HL-60 (cell line): ENCODE measurements around the gene SCUBE2.

Experiments used
- DNase-seq, 2 experiments: peaks; one replicate each; pipeline ENCODE4 v3.0.0-alpha.2; 2010 to 2020; ENCODE audit warnings: low read depth in 1 of 2, low spot score in 1 of 2
- H3K27ac ChIP-seq: fragments of 250-450 bp; sonication (Bioruptor Pico); replicated peaks from 2 replicates; pipeline ENCODE4 v1.5.1; 2020; ENCODE audit warnings: mild to moderate bottlenecking, moderate library complexity
- H3K27me3 ChIP-seq: fragments of 250-450 bp; sonication (Bioruptor Pico); 2 replicates; pipeline ENCODE4 v1.5.1; 2021; ENCODE audit warnings: mild to moderate bottlenecking, moderate library complexity; ENCODE audit not compliant: insufficient read depth, poor library complexity, severe bottlenecking
- H3K4me3 ChIP-seq: replicated peaks from 2 replicates; pipeline ENCODE4 v1.5.1; 2011; ENCODE audit warnings: mild to moderate bottlenecking, control low read depth, low read length; ENCODE audit not compliant: insufficient read depth
- GABPA ChIP-seq: IDR thresholded peaks from 2 replicates; pipeline ENCODE4 v1.6.1; 2012; ENCODE audit warnings: low read depth
- POLR2AphosphoS5 ChIP-seq: IDR thresholded peaks from 2 replicates; pipeline ENCODE4 v1.6.1; 2012; ENCODE audit warnings: low read depth
- SPI1 ChIP-seq: IDR thresholded peaks from 2 replicates; pipeline ENCODE4 v1.6.1; 2012; ENCODE audit warnings: low read depth, mild to moderate bottlenecking, borderline replicate concordance
- TF ChIP-seq, protein P1 (sequence below): IDR thresholded peaks from one replicate; pipeline ENCODE4 v1.5.1; 2011; ENCODE audit warnings: low read length, control low read depth, inconsistent platforms; ENCODE audit not compliant: insufficient read depth
- TF ChIP-seq, protein P2 (sequence below): IDR thresholded peaks from 2 replicates; pipeline ENCODE4 v1.6.1; 2012; ENCODE audit warnings: low read depth; ENCODE audit not compliant: insufficient replicate concordance

SCUBE2 gene

DNA sequence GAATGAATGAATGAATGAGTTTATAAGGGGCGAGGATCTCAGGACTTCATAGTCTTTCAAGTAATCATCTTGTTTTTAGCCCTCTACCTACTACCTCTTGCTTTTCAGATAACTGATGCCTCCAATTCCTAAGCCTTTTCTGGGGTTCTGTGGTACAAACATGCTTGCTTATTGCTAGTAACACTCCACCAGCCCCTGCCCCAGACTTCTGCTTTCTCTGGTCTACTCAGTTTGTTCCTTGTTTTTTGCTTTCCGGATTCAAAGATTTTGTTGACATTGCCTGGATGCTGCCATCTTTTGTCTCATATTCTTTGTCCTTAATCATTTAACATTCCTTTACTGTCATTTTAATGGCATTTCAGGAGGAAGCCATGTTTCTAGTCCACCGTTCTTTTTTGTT, 118.3 kb downstream of the SCUBE2 start:
- TF ChIP-seq, protein P1, sequence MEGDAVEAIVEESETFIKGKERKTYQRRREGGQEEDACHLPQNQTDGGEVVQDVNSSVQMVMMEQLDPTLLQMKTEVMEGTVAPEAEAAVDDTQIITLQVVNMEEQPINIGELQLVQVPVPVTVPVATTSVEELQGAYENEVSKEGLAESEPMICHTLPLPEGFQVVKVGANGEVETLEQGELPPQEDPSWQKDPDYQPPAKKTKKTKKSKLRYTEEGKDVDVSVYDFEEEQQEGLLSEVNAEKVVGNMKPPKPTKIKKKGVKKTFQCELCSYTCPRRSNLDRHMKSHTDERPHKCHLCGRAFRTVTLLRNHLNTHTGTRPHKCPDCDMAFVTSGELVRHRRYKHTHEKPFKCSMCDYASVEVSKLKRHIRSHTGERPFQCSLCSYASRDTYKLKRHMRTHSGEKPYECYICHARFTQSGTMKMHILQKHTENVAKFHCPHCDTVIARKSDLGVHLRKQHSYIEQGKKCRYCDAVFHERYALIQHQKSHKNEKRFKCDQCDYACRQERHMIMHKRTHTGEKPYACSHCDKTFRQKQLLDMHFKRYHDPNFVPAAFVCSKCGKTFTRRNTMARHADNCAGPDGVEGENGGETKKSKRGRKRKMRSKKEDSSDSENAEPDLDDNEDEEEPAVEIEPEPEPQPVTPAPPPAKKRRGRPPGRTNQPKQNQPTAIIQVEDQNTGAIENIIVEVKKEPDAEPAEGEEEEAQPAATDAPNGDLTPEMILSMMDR: no peak
- TF ChIP-seq SPI1: peak; percentile 79; the same call in 1 of the 2 replicates
- TF ChIP-seq, protein P2, sequence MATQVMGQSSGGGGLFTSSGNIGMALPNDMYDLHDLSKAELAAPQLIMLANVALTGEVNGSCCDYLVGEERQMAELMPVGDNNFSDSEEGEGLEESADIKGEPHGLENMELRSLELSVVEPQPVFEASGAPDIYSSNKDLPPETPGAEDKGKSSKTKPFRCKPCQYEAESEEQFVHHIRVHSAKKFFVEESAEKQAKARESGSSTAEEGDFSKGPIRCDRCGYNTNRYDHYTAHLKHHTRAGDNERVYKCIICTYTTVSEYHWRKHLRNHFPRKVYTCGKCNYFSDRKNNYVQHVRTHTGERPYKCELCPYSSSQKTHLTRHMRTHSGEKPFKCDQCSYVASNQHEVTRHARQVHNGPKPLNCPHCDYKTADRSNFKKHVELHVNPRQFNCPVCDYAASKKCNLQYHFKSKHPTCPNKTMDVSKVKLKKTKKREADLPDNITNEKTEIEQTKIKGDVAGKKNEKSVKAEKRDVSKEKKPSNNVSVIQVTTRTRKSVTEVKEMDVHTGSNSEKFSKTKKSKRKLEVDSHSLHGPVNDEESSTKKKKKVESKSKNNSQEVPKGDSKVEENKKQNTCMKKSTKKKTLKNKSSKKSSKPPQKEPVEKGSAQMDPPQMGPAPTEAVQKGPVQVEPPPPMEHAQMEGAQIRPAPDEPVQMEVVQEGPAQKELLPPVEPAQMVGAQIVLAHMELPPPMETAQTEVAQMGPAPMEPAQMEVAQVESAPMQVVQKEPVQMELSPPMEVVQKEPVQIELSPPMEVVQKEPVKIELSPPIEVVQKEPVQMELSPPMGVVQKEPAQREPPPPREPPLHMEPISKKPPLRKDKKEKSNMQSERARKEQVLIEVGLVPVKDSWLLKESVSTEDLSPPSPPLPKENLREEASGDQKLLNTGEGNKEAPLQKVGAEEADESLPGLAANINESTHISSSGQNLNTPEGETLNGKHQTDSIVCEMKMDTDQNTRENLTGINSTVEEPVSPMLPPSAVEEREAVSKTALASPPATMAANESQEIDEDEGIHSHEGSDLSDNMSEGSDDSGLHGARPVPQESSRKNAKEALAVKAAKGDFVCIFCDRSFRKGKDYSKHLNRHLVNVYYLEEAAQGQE: no peak
- DNase-seq: peak in 1 of 2 experiments; percentile 59
- Histone ChIP-seq H3K27ac (no peak overlapping the region), H3K4me3 (no peak overlapping the region), H3K27me3 (no peaks in the 10 kb centered on the region)

DNA sequence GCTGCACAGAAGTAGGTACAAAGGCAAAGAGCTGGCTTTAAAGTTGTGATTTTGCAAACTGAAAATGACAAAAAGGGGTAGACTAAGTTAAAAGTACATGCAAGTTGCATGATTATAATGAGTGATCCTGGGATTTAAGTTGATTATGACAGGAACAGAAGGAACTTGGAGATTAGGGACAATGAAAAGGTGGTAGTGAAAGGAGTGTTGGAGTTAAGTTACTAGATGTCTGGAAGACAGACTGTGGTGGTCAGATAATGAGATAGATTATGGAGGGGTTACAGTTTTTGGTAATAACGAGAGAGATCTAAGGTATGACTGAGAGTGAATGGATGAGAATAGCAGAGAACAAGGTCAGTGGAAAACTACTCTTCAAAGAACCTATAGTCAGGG, 119.5 kb downstream of the SCUBE2 start:
- TF ChIP-seq, protein P1: no peak
- TF ChIP-seq SPI1 (no peak), GABPA (no peak), POLR2AphosphoS5 (no peak)
- TF ChIP-seq, protein P2: no peak
- DNase-seq: no peak
- no peaks in the 10 kb centered on the region for H3K27me3 ChIP-seq
- no peak overlapping the region for H3K27ac ChIP-seq
- no peak overlapping the region for H3K4me3 ChIP-seq

DNA sequence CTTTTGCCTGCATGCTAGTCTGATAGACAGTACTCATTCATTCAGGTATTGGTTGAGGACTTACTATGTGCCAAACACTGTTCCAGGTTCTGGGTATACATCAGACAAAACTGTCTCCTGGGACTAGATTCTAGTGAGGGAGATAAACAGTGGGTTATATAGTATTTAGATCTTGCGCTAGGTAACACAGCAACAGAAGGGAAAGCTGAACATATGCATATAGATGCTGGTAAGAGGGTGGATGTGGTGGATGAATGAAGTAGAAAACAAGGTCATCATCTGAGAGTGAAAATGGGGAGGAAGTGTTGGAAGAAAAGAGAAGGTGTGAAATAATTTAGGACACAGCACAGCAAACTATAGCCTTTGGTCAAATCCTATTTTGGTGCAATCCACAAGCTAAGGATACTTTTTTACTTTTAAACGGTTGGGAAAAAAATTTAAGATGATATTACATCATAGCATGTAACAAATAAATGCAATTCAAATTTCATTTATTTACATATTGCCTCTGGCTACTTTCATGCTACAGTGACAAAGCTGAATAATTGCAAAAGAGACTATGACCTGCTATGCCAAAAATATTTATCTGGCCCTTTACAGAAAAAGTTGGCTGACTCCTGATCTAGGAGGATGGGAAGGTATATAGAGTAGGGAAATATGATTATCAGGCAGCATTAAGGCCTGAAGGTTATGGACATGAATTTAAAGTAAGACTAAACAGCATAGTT, 120.0 kb downstream of the SCUBE2 start:
- no peaks in the 10 kb centered on the region for H3K27me3 ChIP-seq
- TF ChIP-seq GABPA: no peak
- no peak for TF ChIP-seq POLR2AphosphoS5
- TF ChIP-seq, protein P2: no peak
- TF ChIP-seq SPI1: no peak
- TF ChIP-seq, protein P1: no peak
- no peak for DNase-seq
- no peak overlapping the region for H3K4me3 ChIP-seq
- H3K27ac ChIP-seq: no peak overlapping the region
